WTC11 (cell line): Measurements from ENCODE around the gene SLC7A14. TPM values are rescaled to one million over a fixed set of nuclear protein-coding genes. Genes with fewer than 3 reads are reported as not detected.

Experiments
- ATAC-seq: fragments of 200-7000 bp; cut with Tn5 transposase; 2 replicates; pipeline ENCODE4 v1.10.0; 2021; ENCODE audit warnings: mild to moderate bottlenecking, moderate library complexity
- CTCF ChIA-PET: fragments of 300-600 bp; sonication (Branson Sonifier 250); formaldehyde crosslinking; loops from one replicate; lab custom pipeline; 2021; ENCODE audit warnings: antibody characterized with exemption; lab: Charles Lee
- POLR2A ChIA-PET: fragments of 350-600 bp; sonication (Branson Sonifier 250); formaldehyde crosslinking; loops from one replicate; lab custom pipeline; 2021; ENCODE audit warnings: antibody characterized with exemption; lab: Charles Lee
- DNase-seq: peaks from one replicate; pipeline ENCODE4 v3.0.0; 2021; ENCODE audit warnings: low spot score
- H3K27ac Mint-ChIP-seq: 2 replicates; pipeline ENCODE4 v1.8.0; 2021; ENCODE audit warnings: mixed read lengths
- H3K27me3 Mint-ChIP-seq: 2 replicates; pipeline ENCODE4 v1.8.0; 2021; ENCODE audit warnings: low read depth, mild to moderate bottlenecking, moderate library complexity, mixed read lengths
- H3K36me3 Mint-ChIP-seq: 2 replicates; pipeline ENCODE4 v1.8.0; 2021; ENCODE audit warnings: mixed read lengths
- H3K4me1 Mint-ChIP-seq: 2 replicates; pipeline ENCODE4 v1.8.0; 2022; ENCODE audit warnings: mixed read lengths
- H3K4me3 Mint-ChIP-seq: 2 replicates; pipeline ENCODE4 v1.8.0; 2021; ENCODE audit warnings: mild to moderate bottlenecking, moderate library complexity, mixed read lengths
- H3K9me3 Mint-ChIP-seq: 2 replicates; pipeline ENCODE4 v1.8.0; 2021; ENCODE audit warnings: mixed read lengths
- SOX15 ChIP-seq: fragments of 250-450 bp; sonication (Bioruptor Pico); IDR thresholded peaks from 2 replicates; pipeline ENCODE4 v1.9.0; 2021; ENCODE audit warnings: mild to moderate bottlenecking
- ZBTB21 ChIP-seq: sonication (generic); formaldehyde crosslinking; IDR thresholded peaks from 2 replicates; pipeline ENCODE4 v1.8.1; 2023; ENCODE audit warnings: mild to moderate bottlenecking, missing genetic modification reagents, borderline replicate concordance
- microRNA-seq: library from miRNA; unstranded; fragments of <30 nt; microRNA quantifications from one replicate; pipeline ENCODE4 v1.2.0, GENCODE V29; 2022; ENCODE audit warnings: borderline number of aligned reads
- total RNA-seq: library from RNA; stranded (reverse); gene quantifications from 3 replicates; pipeline ENCODE4 v1.2.3, GENCODE V29; 2021

SLC7A14 gene
- total RNA-seq, 1 experiment from 2014 or later, result 0.68 TPM

- peaks cover 13% of the 10 kb centered on the region for H3K4me1 Mint-ChIP-seq
- H3K36me3 Mint-ChIP-seq, result no peaks in the 10 kb centered on the region
- ChIA-PET CTCF (interaction anchor here (0.8 to 5.0 kb wide), 10 partner anchors 9 to 637 kb away, joined by 3 to 138 read pairs (median 4); partner anchors contain the start of gene CLDN11), POLR2A (no interaction called here)
- H3K27me3 Mint-ChIP-seq, result no peaks in the 10 kb centered on the region
- no peak overlapping the region for H3K4me3 Mint-ChIP-seq
- DNase-seq (no peak), ATAC-seq (no peak)
- TF ChIP-seq ZBTB21 (CRISPR knock-in tag) (no peak), SOX15 (no peak)
- H3K27ac Mint-ChIP-seq, result no peak overlapping the region
- H3K9me3 Mint-ChIP-seq, result no peaks in the 10 kb centered on the region
Observed at GRCh38 chr3:170410428-170411029, 175.3 kb downstream of the SLC7A14 start.

Small RNA genes within 50 kb of the gene (microRNA-seq; reads per million reads assigned to microRNA genes)
- not detected for gene MIR6828

Other genes with a start within 250 kb of the SLC7A14 start
- 181 to 190 TPM (median 188 TPM) in 3 replicates for gene SKIL, start 228.4 kb downstream of the SLC7A14 start, total RNA-seq
- 12.1 to 12.6 TPM (median 12.5 TPM) in 3 replicates for gene CLDN11, start 167.2 kb downstream of the SLC7A14 start, total RNA-seq